ENCODE measurements around the gene SHB.

The SHB gene

GRCh38 chr9:38020151-38021076, 48.6 kb downstream of the SHB start:
- Histone ChIP-seq H2AFZ (ENCODE audit: low read depth, low read length, severe bottlenecking) (no peak overlapping the region), H3K4me3 (ENCODE audit: insufficient read depth, low read length, poor library complexity, severe bottlenecking) (no peak overlapping the region), H3K9me3 (ENCODE audit: insufficient read depth, low read length) (no peaks in the 10 kb centered on the region), H3K36me3 (ENCODE audit: low read length) (no peaks in the 10 kb centered on the region), H3K27ac (ENCODE audit: low read depth, low read length) (no peak overlapping the region), H3F3A (ENCODE audit: insufficient read depth) (no peaks in the 10 kb centered on the region), H3K79me2 (ENCODE audit: insufficient read depth, low read length) (no peaks in the 10 kb centered on the region), H3K27me3 (ENCODE audit: low read length) (no peaks in the 10 kb centered on the region), H3K9ac (ENCODE audit: low read length) (no peak overlapping the region), H3K9me2 (replicated peaks; ENCODE audit: insufficient read depth, low read length) (no peaks in the 10 kb centered on the region), H4K20me1 (ENCODE audit: low read depth, low read length) (no peaks in the 10 kb centered on the region), H3K4me2 (ENCODE audit: low read depth, low read length, poor library complexity, severe bottlenecking) (no peak overlapping the region)
- TF ChIP-seq CTCF (IDR thresholded peaks at IDR 0.05; ENCODE audit: insufficient read depth, low read length, poor library complexity, severe bottlenecking) (no peak), EZH2phosphoT487 (conservative IDR thresholded peaks at IDR 0.05; ENCODE audit: low read length) (no peak)

- Histone ChIP-seq H3K4me2 (ENCODE audit: low read depth, low read length, poor library complexity, severe bottlenecking) (no peak overlapping the region), H3K27me3 (ENCODE audit: low read length) (no peaks in the 10 kb centered on the region), H3K9me2 (replicated peaks; ENCODE audit: insufficient read depth, low read length) (no peaks in the 10 kb centered on the region), H4K20me1 (ENCODE audit: low read depth, low read length) (no peaks in the 10 kb centered on the region), H3K9me3 (ENCODE audit: insufficient read depth, low read length) (no peaks in the 10 kb centered on the region), H3K27ac (ENCODE audit: low read depth, low read length) (no peak overlapping the region), H3K9ac (ENCODE audit: low read length) (no peak overlapping the region), H3F3A (ENCODE audit: insufficient read depth) (no peaks in the 10 kb centered on the region), H3K4me3 (ENCODE audit: insufficient read depth, low read length, poor library complexity, severe bottlenecking) (no peak overlapping the region), H3K79me2 (ENCODE audit: insufficient read depth, low read length) (no peaks in the 10 kb centered on the region), H2AFZ (ENCODE audit: low read depth, low read length, severe bottlenecking) (no peak overlapping the region), H3K36me3 (ENCODE audit: low read length) (no peaks in the 10 kb centered on the region)
- TF ChIP-seq CTCF (IDR thresholded peaks at IDR 0.05; ENCODE audit: insufficient read depth, low read length, poor library complexity, severe bottlenecking) = no peak
- no peak for TF ChIP-seq EZH2phosphoT487 (conservative IDR thresholded peaks at IDR 0.05; ENCODE audit: low read length)
These were observed 49.3 kb downstream of the SHB start for GRCh38 chr9:38019731-38020130.

- Histone ChIP-seq H3K9me2 (replicated peaks; ENCODE audit: insufficient read depth, low read length) (no peaks in the 10 kb centered on the region), H4K20me1 (ENCODE audit: low read depth, low read length) (no peaks in the 10 kb centered on the region), H3K36me3 (ENCODE audit: low read length) (no peaks in the 10 kb centered on the region), H3F3A (ENCODE audit: insufficient read depth) (no peaks in the 10 kb centered on the region), H2AFZ (ENCODE audit: low read depth, low read length, severe bottlenecking) (no peak overlapping the region), H3K27ac (ENCODE audit: low read depth, low read length) (no peak overlapping the region), H3K4me3 (ENCODE audit: insufficient read depth, low read length, poor library complexity, severe bottlenecking) (no peak overlapping the region), H3K27me3 (ENCODE audit: low read length) (no peaks in the 10 kb centered on the region), H3K4me2 (ENCODE audit: low read depth, low read length, poor library complexity, severe bottlenecking) (no peak overlapping the region), H3K79me2 (ENCODE audit: insufficient read depth, low read length) (no peaks in the 10 kb centered on the region), H3K9me3 (ENCODE audit: insufficient read depth, low read length) (no peaks in the 10 kb centered on the region), H3K9ac (ENCODE audit: low read length) (no peak overlapping the region)
- TF ChIP-seq EZH2phosphoT487 (conservative IDR thresholded peaks at IDR 0.05; ENCODE audit: low read length) (no peak), CTCF (IDR thresholded peaks at IDR 0.05; ENCODE audit: insufficient read depth, low read length, poor library complexity, severe bottlenecking) (no peak)
These were observed 49.9 kb downstream of the SHB start for GRCh38 chr9:38018958-38019602.
